ENCODE results near the gene PGAM2.
A peak's percentile ranks its signal among the peaks of the same experiment; 100 is the strongest.
"Not testable (repeated sequence)": the region's sequence is repeated elsewhere in the genome, so short reads cannot be mapped to it uniquely, and the experiment has no call there.

The PGAM2 gene

DNA sequence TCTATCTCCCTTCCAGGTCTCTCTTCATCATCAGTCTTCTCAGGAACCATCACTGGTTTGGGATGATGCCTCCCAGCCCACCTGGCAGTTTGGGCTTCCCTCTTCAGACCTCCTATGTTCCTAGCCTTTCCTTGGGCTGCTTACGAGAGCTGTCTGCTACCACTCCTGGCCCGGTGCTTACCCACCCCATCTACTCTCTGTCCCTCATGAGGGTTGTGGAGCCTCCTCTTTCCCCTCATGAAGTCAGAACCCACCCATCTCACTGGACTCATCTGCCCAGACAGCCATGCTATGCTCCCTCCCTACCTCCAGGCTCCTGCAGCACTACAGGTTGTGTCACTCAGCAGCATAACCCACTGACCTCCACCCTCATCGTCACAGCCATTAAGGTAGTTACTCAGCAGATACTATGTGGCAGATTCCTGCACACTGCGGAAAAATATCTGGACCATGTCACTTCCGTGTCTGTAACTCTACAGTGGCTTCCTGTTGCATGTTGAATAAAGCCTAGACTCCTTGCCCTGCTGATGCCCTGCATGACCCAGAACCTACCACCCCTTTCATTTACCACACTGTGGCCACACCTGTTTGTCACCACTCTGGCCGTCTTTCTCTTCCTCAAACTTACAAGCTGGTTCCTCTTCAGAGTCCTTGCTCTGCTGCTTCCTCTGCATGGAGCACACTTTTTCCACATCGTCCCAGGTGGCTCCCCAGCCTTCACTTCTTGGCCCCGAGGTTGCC, 18.9 kb downstream of the PGAM2 start:
- DNase-seq: no peak

- DNase-seq: no peak
Observed at GRCh38 chr7:44045226-44046014, 19.9 kb downstream of the PGAM2 start.

GRCh38 chr7:44044315-44045225, 20.8 kb downstream of the PGAM2 start, which contains the start of gene DBNL:
Gene DBNL, plus strand, starts transcription at chr7:44044702. Its CDS starts 36 bp downstream, at chr7:44044738.
- peak; percentile 94 for DNase-seq

DNA sequence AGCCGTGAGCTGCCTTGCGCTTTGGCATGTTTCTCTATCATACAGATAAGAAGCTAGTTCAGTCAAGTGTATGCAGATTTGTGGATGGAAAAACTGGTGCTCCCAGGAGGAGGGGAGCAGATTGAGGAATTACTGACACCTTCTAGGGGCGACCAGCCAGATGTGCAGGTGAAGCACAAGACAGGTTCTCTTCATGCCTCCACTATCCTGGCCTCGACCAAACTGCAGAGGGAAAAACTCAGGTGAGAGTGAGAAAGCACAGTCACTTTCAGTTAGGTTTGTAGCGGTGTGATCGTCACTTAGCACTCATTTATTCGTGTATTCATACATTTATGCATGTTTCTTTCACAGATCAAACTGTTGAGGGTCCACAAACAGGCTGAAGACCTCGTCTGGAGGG, 21.5 kb downstream of the PGAM2 start:
- no peak for DNase-seq

GRCh38 chr7:44042221-44042620, 23.1 kb downstream of the PGAM2 start:
- no peak for DNase-seq

GRCh38 chr7:44040493-44040891, 24.9 kb downstream of the PGAM2 start:
- not testable (repeated sequence) for DNase-seq

- DNase-seq: not testable (repeated sequence)
Observed at GRCh38 chr7:44039800-44040492, 25.4 kb downstream of the PGAM2 start.

DNA sequence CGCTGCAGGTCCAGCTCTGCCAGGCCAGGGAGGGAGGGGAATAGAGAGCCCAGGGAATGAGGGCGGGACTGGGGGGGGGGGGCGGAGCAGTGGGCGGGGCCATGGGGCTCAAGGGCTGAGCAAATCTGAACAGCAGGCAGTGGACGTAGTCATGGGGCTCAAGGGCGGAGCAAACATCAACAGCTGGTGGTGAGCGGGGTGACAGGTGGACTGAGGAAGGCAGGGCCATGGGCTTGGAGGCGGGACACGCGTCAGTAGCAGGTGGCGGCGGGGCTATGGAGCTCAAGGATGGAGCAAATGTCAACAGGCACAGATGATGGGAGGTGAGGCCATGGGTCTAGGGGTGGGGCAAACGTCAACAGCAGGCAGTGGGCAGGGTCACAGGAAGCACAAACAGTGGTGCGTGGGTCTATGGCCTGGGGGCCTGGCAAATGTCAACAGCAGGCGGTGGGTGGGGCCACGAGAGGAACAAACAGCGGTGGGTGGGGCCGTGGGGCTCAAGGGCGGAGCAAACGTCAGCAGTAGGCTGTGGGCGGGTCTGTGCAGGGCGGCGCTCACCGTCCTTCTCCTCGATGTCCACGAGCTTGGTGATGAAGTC, 26.3 kb downstream of the PGAM2 start:
- DNase-seq: peak; percentile 87

- DNase-seq: not testable (repeated sequence)
Observed at GRCh38 chr7:44038553-44038952, 26.8 kb downstream of the PGAM2 start.

DNA sequence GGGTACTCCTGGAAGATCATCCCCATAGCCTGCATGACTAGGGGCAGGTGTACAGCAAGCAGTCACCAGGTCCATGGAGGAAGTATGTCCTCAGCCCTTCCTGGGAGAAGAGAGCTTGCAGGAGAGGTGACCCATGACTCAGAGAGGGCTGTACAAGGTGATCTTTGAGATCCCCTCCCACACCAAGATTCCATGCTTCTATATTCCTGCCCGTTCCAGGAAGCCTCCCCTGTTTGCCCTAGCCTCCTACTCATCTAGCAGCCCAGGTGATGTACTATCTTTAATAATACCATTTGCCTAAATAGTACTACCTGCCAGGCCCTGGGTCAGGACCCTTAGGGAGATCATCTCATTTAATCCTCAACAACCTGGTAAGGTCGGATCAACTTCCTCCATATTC, 27.4 kb downstream of the PGAM2 start:
- DNase-seq: not testable (repeated sequence)

GRCh38 chr7:44036364-44036763, 29.0 kb downstream of the PGAM2 start:
- peak; percentile 41 for DNase-seq

DNA sequence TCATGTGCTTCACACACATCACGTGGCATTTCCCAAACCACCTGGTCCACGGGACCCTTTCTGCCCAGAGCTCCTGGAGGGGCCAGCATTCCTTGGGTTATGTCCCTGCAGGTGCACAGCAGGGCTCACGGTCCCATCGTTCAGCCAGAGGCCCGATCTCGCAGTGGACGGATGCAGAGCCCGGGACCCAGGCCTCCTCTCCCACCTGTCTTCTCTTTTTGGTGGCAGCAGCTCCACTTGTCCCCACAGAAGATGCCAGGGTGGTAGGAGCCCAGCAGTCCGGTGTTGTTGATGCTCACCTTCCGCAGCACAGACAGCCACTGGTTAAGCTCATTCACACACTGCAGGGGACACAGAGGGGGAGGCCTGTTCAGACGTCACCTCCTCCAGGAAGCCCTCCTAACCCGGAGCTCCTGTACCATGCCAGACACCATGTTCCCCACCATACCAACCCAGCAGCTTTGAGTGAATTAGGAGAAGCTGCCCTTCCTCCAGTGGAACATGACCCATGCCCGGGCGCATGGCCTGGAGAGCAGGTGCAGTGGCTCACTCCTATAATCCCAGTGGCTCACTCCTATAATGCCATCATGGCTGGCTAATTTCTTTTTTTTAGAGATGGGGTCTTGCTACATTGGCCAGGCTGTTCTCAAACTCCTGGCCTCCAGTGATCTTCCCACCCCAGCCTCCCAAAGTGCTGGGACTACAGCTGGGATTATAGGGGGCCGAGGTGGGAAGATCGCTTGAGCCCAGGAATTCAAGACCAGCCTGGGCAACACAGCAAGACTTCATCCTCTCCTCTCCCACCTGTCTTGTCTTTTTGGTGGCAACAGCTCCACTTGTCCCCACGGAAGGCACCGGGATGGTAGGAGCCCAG, 31.2 kb downstream of the PGAM2 start:
- not testable (repeated sequence) for DNase-seq

DNA sequence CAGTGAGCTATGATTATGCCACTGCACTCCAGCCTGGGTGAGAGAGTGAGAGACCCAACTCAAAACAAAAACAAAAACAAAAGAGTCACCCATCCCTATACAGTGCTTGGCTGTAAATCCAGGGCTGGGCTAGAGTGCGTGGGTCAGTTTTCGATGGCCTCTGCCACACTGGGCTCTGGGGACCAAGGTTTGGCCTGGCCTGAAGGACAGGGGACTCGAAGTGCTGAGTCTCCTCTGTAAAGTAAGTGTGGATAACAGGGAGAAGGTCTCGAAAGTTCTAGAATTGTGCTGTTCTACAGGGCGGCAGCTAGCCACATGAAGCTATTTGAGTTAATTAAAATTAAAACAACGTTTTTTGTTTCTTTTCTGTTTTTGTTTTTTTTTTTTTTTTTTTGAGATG, 33.3 kb downstream of the PGAM2 start:
- DNase-seq: not testable (repeated sequence)

- not testable (repeated sequence) for DNase-seq
Observed at GRCh38 chr7:44031319-44031718, 34.0 kb downstream of the PGAM2 start.

DNA sequence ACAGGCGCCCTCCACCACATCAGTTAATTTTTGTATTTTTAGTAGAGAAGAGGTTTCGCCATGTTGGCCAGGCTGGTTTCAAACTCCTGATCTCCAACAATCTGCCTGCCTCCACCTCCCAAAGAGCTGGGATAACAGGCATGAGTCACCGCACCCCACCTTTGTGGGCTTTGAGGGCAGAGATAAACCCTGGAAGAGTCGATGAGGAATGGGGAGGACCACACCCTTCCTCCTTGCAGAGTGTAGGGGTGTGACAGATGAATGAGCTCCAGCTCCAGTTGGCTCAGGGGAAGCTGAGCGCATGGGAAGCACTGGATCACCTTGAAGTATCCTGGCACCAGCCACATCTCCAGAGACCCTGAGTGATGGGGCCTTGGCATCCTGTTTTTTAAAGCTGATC, 35.3 kb downstream of the PGAM2 start:
- DNase-seq: not testable (repeated sequence)

- not testable (repeated sequence) for DNase-seq
Observed at GRCh38 chr7:44029433-44029832, 35.9 kb downstream of the PGAM2 start.

DNA sequence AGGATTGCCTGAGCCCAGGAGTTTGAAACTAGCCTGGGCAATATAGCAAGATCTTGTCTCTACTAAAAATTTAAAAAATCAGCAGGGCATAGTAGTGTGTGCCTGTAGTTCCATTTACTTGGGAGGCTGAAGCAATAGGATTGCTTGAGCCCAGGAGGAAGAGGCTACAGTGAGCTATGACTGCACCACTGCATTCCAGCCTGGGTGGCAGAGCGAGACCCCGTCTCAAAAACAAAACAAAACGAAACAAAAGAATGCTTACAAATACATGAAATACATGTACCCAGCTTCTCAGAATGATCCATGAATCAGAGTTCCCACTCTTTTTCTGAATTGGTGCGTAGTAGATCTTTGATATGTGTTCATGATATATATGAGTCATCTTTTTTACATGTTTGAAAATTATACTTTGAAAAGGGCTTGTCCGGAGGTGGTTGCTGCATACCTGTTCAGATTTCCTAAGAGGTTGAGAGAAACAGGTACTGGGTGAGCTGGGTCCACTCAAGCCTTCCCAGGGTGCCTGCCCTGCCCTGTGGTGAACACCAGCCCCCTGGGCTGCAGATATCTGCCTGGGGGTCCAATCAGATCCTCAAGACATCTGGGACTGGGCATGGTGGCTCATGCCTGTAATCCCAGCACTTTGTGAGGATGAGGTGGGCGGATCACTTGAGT, 42.4 kb downstream of the PGAM2 start:
- DNase-seq: not testable (repeated sequence)

- not testable (repeated sequence) for DNase-seq
Observed at GRCh38 chr7:44022069-44022468, 43.3 kb downstream of the PGAM2 start.

GRCh38 chr7:44019825-44020224, 45.5 kb downstream of the PGAM2 start:
- DNase-seq: not testable (repeated sequence)
